ENCODE results near the gene ACSM6.
"Not testable (repeated sequence)": the region's sequence is repeated elsewhere in the genome, so short reads cannot be mapped to it uniquely, and the experiment has no call there.

The ACSM6 gene

GRCh38 chr10:95217476-95217875, 23.4 kb downstream of the ACSM6 start:
- H3K27ac ChIP-seq (ENCODE audit: low read length): no peak overlapping the region
- H3K4me3 ChIP-seq (ENCODE audit: low read depth in 1 of 2, low read length in 2 of 2): no peak overlapping the region
- H3K27me3 ChIP-seq (ENCODE audit: low read depth, low read length): no peaks in the 10 kb centered on the region
- H3K9me3 ChIP-seq (ENCODE audit: control insufficient read depth in 1 of 2, low read length in 2 of 2): no peaks in the 10 kb centered on the region
- H3K4me1 ChIP-seq (ENCODE audit: control insufficient read depth in 1 of 2, insufficient read depth in 2 of 2, low read length in 2 of 2): no peaks in the 10 kb centered on the region
- H3K36me3 ChIP-seq (ENCODE audit: control insufficient read depth in 1 of 2, insufficient read depth in 2 of 2, low read length in 2 of 2): peaks cover 0 to 4% of the 10 kb centered on the region in 2 donors

- no peaks in the 10 kb centered on the region for H3K9me3 ChIP-seq (ENCODE audit: control insufficient read depth in 1 of 2, low read length in 2 of 2)
- H3K4me3 ChIP-seq (ENCODE audit: low read depth in 1 of 2, low read length in 2 of 2): no peak overlapping the region
- no peak overlapping the region for H3K27ac ChIP-seq (ENCODE audit: low read length)
- peaks cover 0 to 4% of the 10 kb centered on the region in 2 donors for H3K36me3 ChIP-seq (ENCODE audit: control insufficient read depth in 1 of 2, insufficient read depth in 2 of 2, low read length in 2 of 2)
- no peaks in the 10 kb centered on the region for H3K27me3 ChIP-seq (ENCODE audit: low read depth, low read length)
- no peaks in the 10 kb centered on the region for H3K4me1 ChIP-seq (ENCODE audit: control insufficient read depth in 1 of 2, insufficient read depth in 2 of 2, low read length in 2 of 2)
Observed at GRCh38 chr10:95220539-95220938, 26.5 kb downstream of the ACSM6 start.

GRCh38 chr10:95221124-95221523, 27.1 kb downstream of the ACSM6 start:
- H3K36me3 ChIP-seq (ENCODE audit: control insufficient read depth in 1 of 2, insufficient read depth in 2 of 2, low read length in 2 of 2): peaks cover 0 to 2% of the 10 kb centered on the region in 2 donors
- no peak overlapping the region for H3K27ac ChIP-seq (ENCODE audit: low read length)
- no peak overlapping the region for H3K4me3 ChIP-seq (ENCODE audit: low read depth in 1 of 2, low read length in 2 of 2)
- H3K9me3 ChIP-seq (ENCODE audit: control insufficient read depth in 1 of 2, low read length in 2 of 2): no peaks in the 10 kb centered on the region
- H3K27me3 ChIP-seq (ENCODE audit: low read depth, low read length): no peaks in the 10 kb centered on the region
- H3K4me1 ChIP-seq (ENCODE audit: control insufficient read depth in 1 of 2, insufficient read depth in 2 of 2, low read length in 2 of 2): no peaks in the 10 kb centered on the region

- H3K4me3 ChIP-seq (ENCODE audit: low read depth in 1 of 2, low read length in 2 of 2): no peak overlapping the region
- no peaks in the 10 kb centered on the region for H3K4me1 ChIP-seq (ENCODE audit: control insufficient read depth in 1 of 2, insufficient read depth in 2 of 2, low read length in 2 of 2)
- H3K27me3 ChIP-seq (ENCODE audit: low read depth, low read length): no peaks in the 10 kb centered on the region
- no peaks in the 10 kb centered on the region for H3K9me3 ChIP-seq (ENCODE audit: control insufficient read depth in 1 of 2, low read length in 2 of 2)
- H3K27ac ChIP-seq (ENCODE audit: low read length): no peak overlapping the region
- H3K36me3 ChIP-seq (ENCODE audit: control insufficient read depth in 1 of 2, insufficient read depth in 2 of 2, low read length in 2 of 2): no peaks in the 10 kb centered on the region
Observed at GRCh38 chr10:95225136-95225535, 31.1 kb downstream of the ACSM6 start.

GRCh38 chr10:95228934-95229723, 35.1 kb downstream of the ACSM6 start:
- not testable (repeated sequence) for H3K9me3 ChIP-seq (ENCODE audit: control insufficient read depth in 1 of 2, low read length in 2 of 2); H3K27me3 ChIP-seq (ENCODE audit: low read depth, low read length); H3K4me3 ChIP-seq (ENCODE audit: low read depth in 1 of 2, low read length in 2 of 2); H3K27ac ChIP-seq (ENCODE audit: low read length); H3K36me3 ChIP-seq (ENCODE audit: control insufficient read depth in 1 of 2, insufficient read depth in 2 of 2, low read length in 2 of 2); H3K4me1 ChIP-seq (ENCODE audit: control insufficient read depth in 1 of 2, insufficient read depth in 2 of 2, low read length in 2 of 2)

GRCh38 chr10:95229724-95230627, 35.9 kb downstream of the ACSM6 start:
- Histone ChIP-seq H3K27ac (ENCODE audit: low read length) (no peak overlapping the region), H3K36me3 (ENCODE audit: control insufficient read depth in 1 of 2, insufficient read depth in 2 of 2, low read length in 2 of 2) (peaks cover 7 to 11% of the 10 kb centered on the region in 2 donors), H3K4me1 (ENCODE audit: control insufficient read depth in 1 of 2, insufficient read depth in 2 of 2, low read length in 2 of 2) (peaks cover 0 to 3% of the 10 kb centered on the region in 2 donors), H3K9me3 (ENCODE audit: control insufficient read depth in 1 of 2, low read length in 2 of 2) (no peaks in the 10 kb centered on the region), H3K27me3 (ENCODE audit: low read depth, low read length) (no peaks in the 10 kb centered on the region), H3K4me3 (ENCODE audit: low read depth in 1 of 2, low read length in 2 of 2) (peak overlapping the region; percentile 68 to 74)

GRCh38 chr10:95230677-95231586, 36.9 kb downstream of the ACSM6 start:
- H3K4me1 ChIP-seq (ENCODE audit: control insufficient read depth in 1 of 2, insufficient read depth in 2 of 2, low read length in 2 of 2); H3K27me3 ChIP-seq (ENCODE audit: low read depth, low read length); H3K9me3 ChIP-seq (ENCODE audit: control insufficient read depth in 1 of 2, low read length in 2 of 2); H3K27ac ChIP-seq (ENCODE audit: low read length): not testable (repeated sequence)
- Histone ChIP-seq H3K36me3 (ENCODE audit: control insufficient read depth in 1 of 2, insufficient read depth in 2 of 2, low read length in 2 of 2) (peaks cover 8 to 11% of the 10 kb centered on the region in 2 donors), H3K4me3 (ENCODE audit: low read depth in 1 of 2, low read length in 2 of 2) (peak overlapping the region; percentile 68 to 74)

- Histone ChIP-seq H3K27me3 (ENCODE audit: low read depth, low read length) (no peaks in the 10 kb centered on the region), H3K36me3 (ENCODE audit: control insufficient read depth in 1 of 2, insufficient read depth in 2 of 2, low read length in 2 of 2) (peaks cover 17 to 19% of the 10 kb centered on the region in 2 donors), H3K27ac (ENCODE audit: low read length) (no peak overlapping the region), H3K4me1 (ENCODE audit: control insufficient read depth in 1 of 2, insufficient read depth in 2 of 2, low read length in 2 of 2) (peaks cover 0 to 3% of the 10 kb centered on the region in 2 donors), H3K4me3 (ENCODE audit: low read depth in 1 of 2, low read length in 2 of 2) (no peak overlapping the region), H3K9me3 (ENCODE audit: control insufficient read depth in 1 of 2, low read length in 2 of 2) (no peaks in the 10 kb centered on the region)
Observed at GRCh38 chr10:95233377-95234034, 39.5 kb downstream of the ACSM6 start.

GRCh38 chr10:95234951-95235350, 40.9 kb downstream of the ACSM6 start:
- H3K4me3 ChIP-seq (ENCODE audit: low read depth in 1 of 2, low read length in 2 of 2): no peak overlapping the region
- H3K4me1 ChIP-seq (ENCODE audit: control insufficient read depth in 1 of 2, insufficient read depth in 2 of 2, low read length in 2 of 2): peaks cover 0 to 3% of the 10 kb centered on the region in 2 donors
- peaks cover 19 to 21% of the 10 kb centered on the region in 2 donors for H3K36me3 ChIP-seq (ENCODE audit: control insufficient read depth in 1 of 2, insufficient read depth in 2 of 2, low read length in 2 of 2)
- H3K9me3 ChIP-seq (ENCODE audit: control insufficient read depth in 1 of 2, low read length in 2 of 2): no peaks in the 10 kb centered on the region
- no peak overlapping the region for H3K27ac ChIP-seq (ENCODE audit: low read length)
- H3K27me3 ChIP-seq (ENCODE audit: low read depth, low read length): no peaks in the 10 kb centered on the region

GRCh38 chr10:95235676-95236067, 41.6 kb downstream of the ACSM6 start:
- peaks cover 19 to 25% of the 10 kb centered on the region in 2 donors for H3K36me3 ChIP-seq (ENCODE audit: control insufficient read depth in 1 of 2, insufficient read depth in 2 of 2, low read length in 2 of 2)
- H3K27me3 ChIP-seq (ENCODE audit: low read depth, low read length): no peaks in the 10 kb centered on the region
- no peak overlapping the region for H3K4me3 ChIP-seq (ENCODE audit: low read depth in 1 of 2, low read length in 2 of 2)
- peaks cover 0 to under 1% of the 10 kb centered on the region in 2 donors for H3K4me1 ChIP-seq (ENCODE audit: control insufficient read depth in 1 of 2, insufficient read depth in 2 of 2, low read length in 2 of 2)
- no peak overlapping the region for H3K27ac ChIP-seq (ENCODE audit: low read length)
- H3K9me3 ChIP-seq (ENCODE audit: control insufficient read depth in 1 of 2, low read length in 2 of 2): no peaks in the 10 kb centered on the region
